Measurements from ENCODE around the gene SPG11.
A peak's percentile ranks its signal among the peaks of the same experiment; 100 is the strongest.
"Not testable (repeated sequence)": the region's sequence is repeated elsewhere in the genome, so short reads cannot be mapped to it uniquely, and the experiment has no call there.

Gene SPG11

GRCh38 chr15:44541282-44541958 is 122.0 kb downstream of the SPG11 start:
- Histone ChIP-seq H3K27ac (ENCODE audit: low read depth, low read length) (peak overlapping the region; percentile 28), H3K9ac (ENCODE audit: low read length) (no peak overlapping the region), H3K4me1 (ENCODE audit: control insufficient read depth, insufficient read depth, low read length) (peaks cover 32% of the 10 kb centered on the region), H3K27me3 (ENCODE audit: control insufficient read depth, insufficient read depth, low read length) (no peaks in the 10 kb centered on the region), H3K4me3 (ENCODE audit: low read length) (no peak overlapping the region), H3K36me3 (ENCODE audit: control insufficient read depth, insufficient read depth, low read length) (peaks cover 5% of the 10 kb centered on the region)

- Histone ChIP-seq H3K36me3 (ENCODE audit: control insufficient read depth, insufficient read depth, low read length) (peaks cover 5% of the 10 kb centered on the region), H3K27me3 (ENCODE audit: control insufficient read depth, insufficient read depth, low read length) (no peaks in the 10 kb centered on the region), H3K4me3 (ENCODE audit: low read length) (peak overlapping the region; percentile 92), H3K9ac (ENCODE audit: low read length) (peak overlapping the region; percentile 42), H3K27ac (ENCODE audit: low read depth, low read length) (peak overlapping the region; percentile 96), H3K4me1 (ENCODE audit: control insufficient read depth, insufficient read depth, low read length) (peaks cover 33% of the 10 kb centered on the region)
These were observed 125.7 kb downstream of the SPG11 start for GRCh38 chr15:44537735-44538240.

- Histone ChIP-seq H3K9ac (ENCODE audit: low read length) (peak within 1 kb of the TSS; percentile 74), H3K4me3 (ENCODE audit: low read length) (peak within 1 kb of the TSS; percentile 92), H3K27me3 (ENCODE audit: control insufficient read depth, insufficient read depth, low read length) (no peaks in the 10 kb centered on the region), H3K36me3 (ENCODE audit: control insufficient read depth, insufficient read depth, low read length) (peaks cover 5% of the 10 kb centered on the region), H3K27ac (ENCODE audit: low read depth, low read length) (peak within 1 kb of the TSS; percentile 96), H3K4me1 (ENCODE audit: control insufficient read depth, insufficient read depth, low read length) (peaks cover 27% of the 10 kb centered on the region)
These were observed 126.3 kb downstream of the SPG11 start, which contains the start of gene EIF3J for GRCh38 chr15:44536962-44537734. EIF3J (plus strand) TSS chr15:44537147; CDS start chr15:44537195, 48 bp downstream.

- Histone ChIP-seq H3K4me1 (ENCODE audit: control insufficient read depth, insufficient read depth, low read length) (peaks cover 20% of the 10 kb centered on the region), H3K36me3 (ENCODE audit: control insufficient read depth, insufficient read depth, low read length) (peaks cover 5% of the 10 kb centered on the region), H3K9ac (ENCODE audit: low read length) (peak overlapping the region; percentile 74), H3K27ac (ENCODE audit: low read depth, low read length) (peak overlapping the region; percentile 95), H3K4me3 (ENCODE audit: low read length) (peak overlapping the region; percentile 85), H3K27me3 (ENCODE audit: control insufficient read depth, insufficient read depth, low read length) (no peaks in the 10 kb centered on the region)
These were observed 127.0 kb downstream of the SPG11 start for GRCh38 chr15:44536302-44536961.

GRCh38 chr15:44535523-44536301 is 127.8 kb downstream of the SPG11 start:
- H3K27me3 ChIP-seq (ENCODE audit: control insufficient read depth, insufficient read depth, low read length): no peaks in the 10 kb centered on the region
- peak overlapping the region; percentile 95 for H3K27ac ChIP-seq (ENCODE audit: low read depth, low read length)
- H3K4me1 ChIP-seq (ENCODE audit: control insufficient read depth, insufficient read depth, low read length): peaks cover 16% of the 10 kb centered on the region
- peaks cover 5% of the 10 kb centered on the region for H3K36me3 ChIP-seq (ENCODE audit: control insufficient read depth, insufficient read depth, low read length)
- H3K4me3 ChIP-seq (ENCODE audit: low read length): peak overlapping the region; percentile 85
- H3K9ac ChIP-seq (ENCODE audit: low read length): peak overlapping the region; percentile 74

GRCh38 chr15:44535092-44535491 is 128.4 kb downstream of the SPG11 start:
- H3K4me3 ChIP-seq (ENCODE audit: low read length): no peak overlapping the region
- H3K4me1 ChIP-seq (ENCODE audit: control insufficient read depth, insufficient read depth, low read length): peaks cover 16% of the 10 kb centered on the region
- peaks cover 2% of the 10 kb centered on the region for H3K36me3 ChIP-seq (ENCODE audit: control insufficient read depth, insufficient read depth, low read length)
- no peak overlapping the region for H3K27ac ChIP-seq (ENCODE audit: low read depth, low read length)
- H3K27me3 ChIP-seq (ENCODE audit: control insufficient read depth, insufficient read depth, low read length): no peaks in the 10 kb centered on the region
- H3K9ac ChIP-seq (ENCODE audit: low read length): no peak overlapping the region

GRCh38 chr15:44532689-44533088 is 130.8 kb downstream of the SPG11 start:
- H3K27me3 ChIP-seq (ENCODE audit: control insufficient read depth, insufficient read depth, low read length): no peaks in the 10 kb centered on the region
- peaks cover 5% of the 10 kb centered on the region for H3K4me1 ChIP-seq (ENCODE audit: control insufficient read depth, insufficient read depth, low read length)
- H3K27ac ChIP-seq (ENCODE audit: low read depth, low read length): no peak overlapping the region

GRCh38 chr15:44532275-44532674 is 131.2 kb downstream of the SPG11 start:
- H3K27me3 ChIP-seq (ENCODE audit: control insufficient read depth, insufficient read depth, low read length): not testable (repeated sequence)

More at GRCh38 chr15:44532689-44533088, 130.8 kb downstream of the SPG11 start:
- Histone ChIP-seq H3K36me3 (ENCODE audit: control insufficient read depth, insufficient read depth, low read length) (peaks cover 2% of the 10 kb centered on the region), H3K4me3 (ENCODE audit: low read length) (no peak overlapping the region), H3K9ac (ENCODE audit: low read length) (no peak overlapping the region)

GRCh38 chr15:44530653-44531052 is 132.8 kb downstream of the SPG11 start:
- Histone ChIP-seq H3K4me1 (ENCODE audit: control insufficient read depth, insufficient read depth, low read length) (peaks cover 2% of the 10 kb centered on the region), H3K36me3 (ENCODE audit: control insufficient read depth, insufficient read depth, low read length) (peaks cover 2% of the 10 kb centered on the region), H3K9ac (ENCODE audit: low read length) (no peak overlapping the region), H3K27me3 (ENCODE audit: control insufficient read depth, insufficient read depth, low read length) (no peaks in the 10 kb centered on the region), H3K4me3 (ENCODE audit: low read length) (no peak overlapping the region), H3K27ac (ENCODE audit: low read depth, low read length) (no peak overlapping the region)

More at GRCh38 chr15:44532275-44532674, 131.2 kb downstream of the SPG11 start:
- not testable (repeated sequence) for H3K9ac ChIP-seq (ENCODE audit: low read length); H3K27ac ChIP-seq (ENCODE audit: low read depth, low read length); H3K4me1 ChIP-seq (ENCODE audit: control insufficient read depth, insufficient read depth, low read length); H3K4me3 ChIP-seq (ENCODE audit: low read length); H3K36me3 ChIP-seq (ENCODE audit: control insufficient read depth, insufficient read depth, low read length)

GRCh38 chr15:44529864-44530604 is 133.4 kb downstream of the SPG11 start:
- Histone ChIP-seq H3K36me3 (ENCODE audit: control insufficient read depth, insufficient read depth, low read length) (peaks cover 4% of the 10 kb centered on the region), H3K9ac (ENCODE audit: low read length) (no peak overlapping the region), H3K4me1 (ENCODE audit: control insufficient read depth, insufficient read depth, low read length) (no peaks in the 10 kb centered on the region), H3K27ac (ENCODE audit: low read depth, low read length) (no peak overlapping the region), H3K27me3 (ENCODE audit: control insufficient read depth, insufficient read depth, low read length) (no peaks in the 10 kb centered on the region), H3K4me3 (ENCODE audit: low read length) (no peak overlapping the region)

- Histone ChIP-seq H3K27me3 (ENCODE audit: control insufficient read depth, insufficient read depth, low read length) (no peaks in the 10 kb centered on the region), H3K27ac (ENCODE audit: low read depth, low read length) (no peak overlapping the region), H3K4me1 (ENCODE audit: control insufficient read depth, insufficient read depth, low read length) (no peaks in the 10 kb centered on the region), H3K4me3 (ENCODE audit: low read length) (no peak overlapping the region), H3K9ac (ENCODE audit: low read length) (no peak overlapping the region), H3K36me3 (ENCODE audit: control insufficient read depth, insufficient read depth, low read length) (peaks cover 7% of the 10 kb centered on the region)
These were observed 136.2 kb downstream of the SPG11 start for GRCh38 chr15:44527241-44527640.
